Astrocyte (in vitro differentiated cells and primary cell): Measurements from ENCODE around the gene HMCES. TPM values are rescaled to one million over a fixed set of nuclear protein-coding genes. Genes with fewer than 3 reads are reported as not detected.
"Not testable (repeated sequence)": the region's sequence is repeated elsewhere in the genome, so short reads cannot be mapped to it uniquely, and the experiment has no call there.

Experiments
- DNase-seq: peaks from one replicate; pipeline ENCODE4 v3.0.0-alpha.2; 2010; ENCODE audit warnings: low read depth
- FAIRE-seq: peaks from 2 replicates; lab custom pipeline; 2011; peaks lifted over from hg19 to GRCh38; lab: Jason Lieb, UNC
- H2AFZ ChIP-seq: 2 replicates; pipeline ENCODE4 v1.6.0; 2012; ENCODE audit warnings: low read depth, low read length, inconsistent platforms
- H3K27ac ChIP-seq: 2 replicates; pipeline ENCODE4 v1.5.1; 2011; ENCODE audit warnings: low read depth, low read length, inconsistent platforms
- H3K27me3 ChIP-seq: 2 replicates; pipeline ENCODE4 v1.6.0; 2011; ENCODE audit warnings: low read length, inconsistent platforms; ENCODE audit not compliant: insufficient read depth
- H3K36me3 ChIP-seq: 2 replicates; pipeline ENCODE4 v1.5.1; 2011; ENCODE audit warnings: low read length, inconsistent platforms; ENCODE audit not compliant: insufficient read depth
- H3K4me1 ChIP-seq: 2 replicates; pipeline ENCODE4 v1.5.1; 2011; ENCODE audit warnings: low read length, inconsistent platforms; ENCODE audit not compliant: insufficient read depth
- H3K4me2 ChIP-seq: 2 replicates; pipeline ENCODE4 v1.6.0; 2012; ENCODE audit warnings: low read length, inconsistent platforms
- H3K4me3 ChIP-seq: 2 replicates; pipeline ENCODE4 v1.5.1; 2011; ENCODE audit warnings: low read depth, mild to moderate bottlenecking, low read length, inconsistent platforms; ENCODE audit not compliant: insufficient read depth
- H3K79me2 ChIP-seq: 2 replicates; pipeline ENCODE4 v1.6.0; 2012; ENCODE audit warnings: mild to moderate bottlenecking, low read length, inconsistent platforms; ENCODE audit not compliant: insufficient read depth
- H3K9ac ChIP-seq: 2 replicates; pipeline ENCODE4 v1.6.0; 2012; ENCODE audit warnings: mild to moderate bottlenecking, low read length, inconsistent platforms
- H3K9me3 ChIP-seq: 2 replicates; pipeline ENCODE4 v1.5.1; 2012; ENCODE audit warnings: low read depth, mild to moderate bottlenecking, low read length, inconsistent platforms; ENCODE audit not compliant: insufficient read depth
- H4K20me1 ChIP-seq: 2 replicates; pipeline ENCODE4 v1.6.0; 2012; ENCODE audit warnings: low read length, inconsistent platforms; ENCODE audit not compliant: insufficient read depth
- H3K27ac Mint-ChIP-seq: one replicate; pipeline ENCODE4 v1.8.0; 2021; ENCODE audit warnings: mild to moderate bottlenecking, mixed read lengths; ENCODE audit not compliant: unreplicated experiment
- H3K27me3 Mint-ChIP-seq: one replicate; pipeline ENCODE4 v1.8.0; 2021; ENCODE audit warnings: low read depth, mixed read lengths; ENCODE audit not compliant: unreplicated experiment
- H3K36me3 Mint-ChIP-seq: one replicate; pipeline ENCODE4 v1.8.0; 2021; ENCODE audit warnings: low read depth, mixed read lengths; ENCODE audit not compliant: unreplicated experiment
- H3K4me1 Mint-ChIP-seq: one replicate; pipeline ENCODE4 v1.8.0; 2021; ENCODE audit warnings: low read depth, mixed read lengths; ENCODE audit not compliant: unreplicated experiment
- H3K4me3 Mint-ChIP-seq: one replicate; pipeline ENCODE4 v1.8.0; 2021; ENCODE audit warnings: mild to moderate bottlenecking, moderate library complexity, mixed read lengths; ENCODE audit not compliant: unreplicated experiment
- H3K9me3 Mint-ChIP-seq: one replicate; pipeline ENCODE4 v1.8.0; 2021; ENCODE audit warnings: mild to moderate bottlenecking, mixed read lengths; ENCODE audit not compliant: unreplicated experiment
- CTCF ChIP-seq: IDR thresholded peaks from 2 replicates; pipeline ENCODE4 v1.5.1; 2011; ENCODE audit warnings: low read depth, mild to moderate bottlenecking, inconsistent platforms, low read length, moderate library complexity; ENCODE audit not compliant: insufficient read depth
- EZH2 ChIP-seq: IDR thresholded peaks from 2 replicates; pipeline ENCODE4 v1.6.1; 2012; ENCODE audit warnings: mild to moderate bottlenecking, low read length, inconsistent platforms; ENCODE audit not compliant: insufficient read depth
- total RNA-seq: library from RNA; stranded (reverse); gene quantifications from 2 replicates; pipeline ENCODE4 v1.2.1, GENCODE V29; 2021

The HMCES gene
- total RNA-seq, 1 donor from 2014 or later = 27.4 TPM

- H3K4me1 Mint-ChIP-seq = peaks cover 6% of the 10 kb centered on the region
Observed at GRCh38 chr3:129347458-129347845, 68.8 kb downstream of the HMCES start.

GRCh38 chr3:129348734-129349133 is 70.1 kb downstream of the HMCES start:
- Mint-ChIP-seq H3K27me3 (peaks cover 45% of the 10 kb centered on the region), H3K9me3 (no peaks in the 10 kb centered on the region), H3K27ac (no peak overlapping the region), H3K4me3 (no peak overlapping the region), H3K36me3 (peaks cover 5% of the 10 kb centered on the region), H3K4me1 (peaks cover 6% of the 10 kb centered on the region)
- Histone ChIP-seq H3K79me2 (no peaks in the 10 kb centered on the region), H3K9me3 (no peaks in the 10 kb centered on the region), H3K27ac (no peak overlapping the region), H3K4me3 (no peak overlapping the region), H2AFZ (no peak overlapping the region), H3K36me3 (no peaks in the 10 kb centered on the region), H3K9ac (no peak overlapping the region), H4K20me1 (no peaks in the 10 kb centered on the region), H3K27me3 (peaks cover 16% of the 10 kb centered on the region), H3K4me1 (peaks cover 8% of the 10 kb centered on the region), H3K4me2 (no peak overlapping the region)
- FAIRE-seq = no peak
- DNase-seq = no peak
- TF ChIP-seq CTCF = no peak
- TF ChIP-seq EZH2 = no peak

More at GRCh38 chr3:129347458-129347845, 68.8 kb downstream of the HMCES start:
- H3K27ac Mint-ChIP-seq = no peak overlapping the region
- H3K9me3 ChIP-seq = no peaks in the 10 kb centered on the region
- no peak overlapping the region for H3K4me3 Mint-ChIP-seq
- H3K27me3 ChIP-seq = peaks cover 16% of the 10 kb centered on the region
- DNase-seq (no peak), FAIRE-seq (no peak)
- no peak overlapping the region for H3K4me3 ChIP-seq
- H3K36me3 Mint-ChIP-seq = peaks cover 2% of the 10 kb centered on the region
- peaks cover 40% of the 10 kb centered on the region for H3K27me3 Mint-ChIP-seq
- no peak overlapping the region for H3K9ac ChIP-seq
- H3K79me2 ChIP-seq = no peaks in the 10 kb centered on the region
- peaks cover 9% of the 10 kb centered on the region for H3K4me1 ChIP-seq
- no peak overlapping the region for H3K27ac ChIP-seq
- H2AFZ ChIP-seq = no peak overlapping the region
- H3K9me3 Mint-ChIP-seq = no peaks in the 10 kb centered on the region
- TF ChIP-seq CTCF = no peak
- no peak for TF ChIP-seq EZH2
- no peaks in the 10 kb centered on the region for H3K36me3 ChIP-seq
- H3K4me2 ChIP-seq = no peak overlapping the region
- no peaks in the 10 kb centered on the region for H4K20me1 ChIP-seq

- not testable (repeated sequence) for FAIRE-seq, H3K4me3 ChIP-seq, H3K27ac Mint-ChIP-seq, H3K9ac ChIP-seq, H3K4me3 Mint-ChIP-seq, DNase-seq, H3K27ac ChIP-seq, H3K36me3 ChIP-seq, H3K9me3 ChIP-seq, H3K9me3 Mint-ChIP-seq, H4K20me1 ChIP-seq, H3K79me2 ChIP-seq, H3K4me2 ChIP-seq, H2AFZ ChIP-seq, H3K36me3 Mint-ChIP-seq, H3K4me1 ChIP-seq, H3K4me1 Mint-ChIP-seq
- H3K27me3 ChIP-seq = peaks cover 16% of the 10 kb centered on the region
- peaks cover 47% of the 10 kb centered on the region for H3K27me3 Mint-ChIP-seq
Observed at GRCh38 chr3:129349169-129349568, 70.5 kb downstream of the HMCES start.
